Progenitor cell of endocrine pancreas (in vitro differentiated cells): Measurements from ENCODE around the gene IL17RA. TPM values are rescaled to one million over a fixed set of nuclear protein-coding genes. Genes with fewer than 3 reads are reported as not detected.

ENCODE experiments used
- DNase-seq: peaks from one replicate; pipeline ENCODE4 v3.0.0; 2021; ENCODE audit warnings: low spot score; ENCODE audit not compliant: unreplicated experiment
- H3K27ac Mint-ChIP-seq: 2 replicates; pipeline ENCODE4 v1.8.0; 2021; ENCODE audit warnings: mild to moderate bottlenecking, moderate library complexity, mixed read lengths
- H3K27me3 Mint-ChIP-seq: 2 replicates; pipeline ENCODE4 v1.8.0; 2021; ENCODE audit warnings: mixed read lengths
- H3K36me3 Mint-ChIP-seq: 2 replicates; pipeline ENCODE4 v1.8.0; 2022; ENCODE audit warnings: mixed read lengths; ENCODE audit not compliant: insufficient read depth
- H3K4me1 Mint-ChIP-seq: 2 replicates; pipeline ENCODE4 v1.8.0; 2021; ENCODE audit warnings: low read depth, mixed read lengths
- H3K4me3 Mint-ChIP-seq: 2 replicates; pipeline ENCODE4 v1.8.0; 2021; ENCODE audit warnings: low read depth, mild to moderate bottlenecking, moderate library complexity, mixed read lengths
- H3K9me3 Mint-ChIP-seq: 2 replicates; pipeline ENCODE4 v1.8.0; 2021; ENCODE audit warnings: low read depth, mixed read lengths
- total RNA-seq: library from RNA; stranded (reverse); gene quantifications from 2 replicates; pipeline ENCODE4 v1.2.1, GENCODE V29; 2021
- TF ChIP-seq, protein P1 (sequence below): fragments of 200-600 bp; sonication (generic); IDR thresholded peaks from one replicate; pipeline ENCODE4 v1.5.0; 2021; ENCODE audit warnings: antibody characterized with exemption, mild to moderate bottlenecking; ENCODE audit not compliant: unreplicated experiment

Gene IL17RA
- total RNA-seq, 1 donor from 2014 or later = 8.4 TPM

DNA sequence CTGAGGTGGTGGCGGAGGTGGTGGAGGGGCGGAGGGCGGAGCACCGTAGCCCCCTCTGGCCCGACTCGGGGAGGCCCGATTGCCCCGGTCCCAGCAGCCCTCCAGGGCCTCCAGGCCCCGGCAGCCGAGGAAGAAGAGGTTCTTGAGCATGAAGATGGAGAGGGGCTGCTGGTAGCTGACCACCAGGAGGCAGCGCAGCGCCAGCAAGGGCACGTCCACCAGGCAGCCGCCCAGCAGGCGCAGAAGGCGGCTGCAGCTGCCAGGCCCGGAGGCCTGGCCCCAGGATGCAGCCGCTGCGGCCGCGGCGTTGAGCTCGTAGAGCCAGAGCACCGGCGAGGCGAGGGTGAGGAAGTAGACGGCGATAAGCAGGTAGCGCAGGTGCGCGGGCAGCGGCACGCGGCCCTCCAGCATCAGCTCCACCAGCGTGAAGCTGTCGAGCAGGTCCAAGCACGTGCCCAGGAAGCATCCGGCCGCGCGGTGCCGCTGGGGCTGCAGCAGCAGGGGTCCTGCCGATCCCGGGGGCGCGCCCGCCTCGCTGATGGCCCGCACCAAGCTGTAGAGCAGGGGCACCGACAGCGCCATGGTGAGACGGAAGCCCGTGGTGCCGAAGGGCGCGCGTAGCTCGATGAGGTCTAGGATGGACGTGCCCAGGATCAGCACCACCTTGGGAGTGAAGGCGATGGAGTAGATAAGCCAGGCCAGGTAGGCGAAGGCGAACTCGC, 34.8 kb downstream of the IL17RA start:
- Mint-ChIP-seq H3K27me3 (peaks cover 23% of the 10 kb centered on the region), H3K36me3 (no peaks in the 10 kb centered on the region), H3K27ac (no peak overlapping the region), H3K4me3 (peak overlapping the region; percentile 58), H3K4me1 (peaks cover 8% of the 10 kb centered on the region), H3K9me3 (no peaks in the 10 kb centered on the region)
- TF ChIP-seq, protein P1, sequence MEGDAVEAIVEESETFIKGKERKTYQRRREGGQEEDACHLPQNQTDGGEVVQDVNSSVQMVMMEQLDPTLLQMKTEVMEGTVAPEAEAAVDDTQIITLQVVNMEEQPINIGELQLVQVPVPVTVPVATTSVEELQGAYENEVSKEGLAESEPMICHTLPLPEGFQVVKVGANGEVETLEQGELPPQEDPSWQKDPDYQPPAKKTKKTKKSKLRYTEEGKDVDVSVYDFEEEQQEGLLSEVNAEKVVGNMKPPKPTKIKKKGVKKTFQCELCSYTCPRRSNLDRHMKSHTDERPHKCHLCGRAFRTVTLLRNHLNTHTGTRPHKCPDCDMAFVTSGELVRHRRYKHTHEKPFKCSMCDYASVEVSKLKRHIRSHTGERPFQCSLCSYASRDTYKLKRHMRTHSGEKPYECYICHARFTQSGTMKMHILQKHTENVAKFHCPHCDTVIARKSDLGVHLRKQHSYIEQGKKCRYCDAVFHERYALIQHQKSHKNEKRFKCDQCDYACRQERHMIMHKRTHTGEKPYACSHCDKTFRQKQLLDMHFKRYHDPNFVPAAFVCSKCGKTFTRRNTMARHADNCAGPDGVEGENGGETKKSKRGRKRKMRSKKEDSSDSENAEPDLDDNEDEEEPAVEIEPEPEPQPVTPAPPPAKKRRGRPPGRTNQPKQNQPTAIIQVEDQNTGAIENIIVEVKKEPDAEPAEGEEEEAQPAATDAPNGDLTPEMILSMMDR = peak; percentile 43
- no peak for DNase-seq

DNA sequence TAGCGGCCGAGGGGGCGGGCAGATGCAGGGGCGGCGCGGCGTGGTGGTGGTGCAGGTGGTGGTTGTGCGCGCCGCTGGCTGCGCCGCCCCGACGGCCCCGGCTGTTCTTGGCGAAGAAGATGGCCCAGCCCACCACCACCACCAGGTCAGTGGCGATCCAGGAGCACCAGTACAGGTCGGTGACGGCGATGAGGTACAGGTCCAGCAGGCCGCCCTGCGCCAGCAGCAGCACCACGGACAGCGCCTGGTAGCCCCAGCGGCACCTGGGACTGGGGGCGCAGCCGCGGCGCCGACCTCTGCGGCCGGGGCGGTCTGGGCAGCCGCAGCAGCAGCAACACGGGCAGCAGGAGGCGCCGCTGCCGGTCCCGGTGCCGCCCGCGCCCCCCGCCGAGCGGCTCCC, 35.5 kb downstream of the IL17RA start:
- H3K27me3 Mint-ChIP-seq = peaks cover 23% of the 10 kb centered on the region
- no peak overlapping the region for H3K4me3 Mint-ChIP-seq
- no peaks in the 10 kb centered on the region for H3K9me3 Mint-ChIP-seq
- H3K27ac Mint-ChIP-seq = no peak overlapping the region
- DNase-seq = peak; percentile 88
- peaks cover 8% of the 10 kb centered on the region for H3K4me1 Mint-ChIP-seq
- H3K36me3 Mint-ChIP-seq = no peaks in the 10 kb centered on the region
- TF ChIP-seq, protein P1 = no peak

GRCh38 chr22:17120711-17121232, 36.0 kb downstream of the IL17RA start:
- no peak for DNase-seq
- Mint-ChIP-seq H3K27me3 (peaks cover 23% of the 10 kb centered on the region), H3K4me1 (peaks cover 8% of the 10 kb centered on the region), H3K27ac (no peak overlapping the region), H3K4me3 (no peak overlapping the region), H3K36me3 (no peaks in the 10 kb centered on the region), H3K9me3 (no peaks in the 10 kb centered on the region)
- TF ChIP-seq, protein P1 = no peak

DNA sequence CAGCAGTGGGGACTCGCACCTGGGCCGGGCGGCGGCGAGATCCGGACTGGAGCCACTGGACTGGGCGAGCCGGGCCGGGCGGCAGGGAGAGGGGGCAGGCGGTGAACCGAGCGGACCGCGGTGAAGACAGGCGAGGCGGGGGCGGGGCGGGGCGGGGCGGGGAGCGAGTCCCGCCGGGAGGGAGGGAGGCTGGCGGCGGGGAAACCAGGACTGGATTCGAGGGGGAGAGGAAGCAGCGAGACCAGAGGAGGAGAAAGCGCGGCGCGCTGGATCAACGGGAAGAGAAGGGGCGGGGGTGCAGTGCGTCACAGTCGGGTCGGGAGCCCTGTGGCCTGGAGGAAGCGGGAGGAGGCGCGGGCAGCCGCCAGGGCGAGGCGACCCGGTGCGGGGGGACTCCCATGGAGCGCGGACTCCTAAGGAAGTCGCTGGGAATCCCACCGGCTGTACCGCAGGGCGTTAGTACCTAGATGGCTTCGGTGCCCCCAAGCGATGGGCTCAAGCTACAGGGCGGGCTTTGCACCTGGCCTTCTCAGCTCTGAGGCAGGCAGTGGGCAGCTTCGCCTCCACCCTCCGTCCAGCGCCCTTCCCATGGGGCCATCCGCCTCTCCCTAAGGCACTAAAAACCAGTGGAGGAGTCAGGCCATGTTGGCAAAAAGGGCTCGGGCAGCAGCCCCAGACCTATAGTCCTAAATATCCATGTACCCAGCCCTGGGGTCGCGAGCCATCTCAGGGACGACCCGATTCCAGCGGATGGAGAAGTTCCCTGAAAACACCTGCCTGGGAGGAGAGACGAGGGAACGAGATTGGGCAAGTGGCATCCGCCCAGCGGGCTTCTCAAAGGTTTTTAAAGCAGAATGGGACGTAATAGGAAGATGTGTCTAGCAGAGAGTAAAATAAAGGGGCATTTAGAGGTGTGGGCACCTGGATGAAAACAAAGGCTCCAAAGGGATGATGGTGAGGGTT, 36.7 kb downstream of the IL17RA start, which contains the start of gene TMEM121B:
TSS of gene TMEM121B (minus strand) at position 128 of the 963 bp plus-strand sequence. CDS start 233 bp downstream, outside the sequence.
- H3K9me3 Mint-ChIP-seq = no peaks in the 10 kb centered on the region
- peak; percentile 66 for DNase-seq
- no peaks in the 10 kb centered on the region for H3K36me3 Mint-ChIP-seq
- H3K4me1 Mint-ChIP-seq = peaks cover 8% of the 10 kb centered on the region
- TF ChIP-seq, protein P1 = no peak
- peak within 1 kb of the TSS; percentile 80 for H3K4me3 Mint-ChIP-seq
- peak within 1 kb of the TSS; percentile 89 for H3K27ac Mint-ChIP-seq
- H3K27me3 Mint-ChIP-seq = peaks cover 21% of the 10 kb centered on the region

- Mint-ChIP-seq H3K27me3 (no peaks in the 10 kb centered on the region), H3K9me3 (no peaks in the 10 kb centered on the region), H3K4me1 (no peaks in the 10 kb centered on the region), H3K36me3 (no peaks in the 10 kb centered on the region), H3K27ac (no peak overlapping the region), H3K4me3 (no peak overlapping the region)
- DNase-seq = no peak
- TF ChIP-seq, protein P1 = no peak
Measured at GRCh38 chr22:17130199-17130598, 45.4 kb downstream of the IL17RA start.
